ENCODE measurements around the gene AIG1.

Gene AIG1

DNA sequence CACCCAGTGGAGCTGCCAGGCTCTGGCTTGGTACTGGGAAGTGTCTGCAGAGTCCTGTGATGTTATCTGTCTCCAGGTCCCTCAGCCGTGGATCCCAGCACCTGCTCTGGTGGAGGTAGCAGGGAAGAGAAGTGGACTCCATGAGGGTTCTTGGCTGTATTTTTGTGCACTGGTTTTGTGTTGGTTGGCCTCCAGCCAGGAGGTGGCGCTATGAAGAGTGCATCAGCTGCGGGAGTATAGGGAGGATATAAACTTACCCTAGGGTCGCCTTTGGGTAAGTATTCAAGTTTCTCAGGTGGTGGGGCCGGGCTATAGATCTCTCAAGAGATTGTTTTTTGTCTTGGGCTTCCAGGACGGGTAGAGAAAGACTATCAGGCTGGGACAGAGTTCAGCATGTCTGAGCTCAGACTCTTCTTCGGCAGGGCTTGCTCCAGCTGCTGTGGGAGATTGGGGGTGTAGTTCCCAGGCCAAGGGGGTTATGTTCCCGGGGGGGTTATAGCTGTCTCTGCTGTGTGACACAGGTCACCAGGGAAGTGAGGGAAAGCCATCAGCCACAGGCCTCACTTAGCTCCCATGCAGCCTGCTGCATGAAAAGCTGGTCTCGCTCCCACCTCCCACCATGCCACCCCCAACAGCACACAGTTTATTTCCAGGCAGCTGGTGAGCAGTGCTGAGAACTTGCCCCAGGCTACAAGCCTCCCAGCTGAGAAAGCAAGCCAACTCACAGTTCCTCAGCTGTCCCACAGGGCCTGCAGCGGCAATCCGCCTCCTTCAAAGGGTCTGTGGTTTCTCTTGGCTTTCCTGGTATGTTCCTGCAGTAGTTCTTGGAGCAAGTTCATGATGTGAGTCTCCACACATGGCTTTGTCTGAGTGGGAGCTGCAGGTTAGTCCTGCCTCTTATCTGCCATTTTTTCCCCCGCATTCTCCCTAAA, 115.7 kb downstream of the AIG1 start:
- Histone ChIP-seq H3K36me3 (ENCODE audit: insufficient read depth) (no peaks in the 10 kb centered on the region), H3K27me3 (ENCODE audit: insufficient read depth, low read depth) (no peaks in the 10 kb centered on the region), H3K9ac (no peak overlapping the region), H4K20me1 (ENCODE audit: insufficient read depth) (no peaks in the 10 kb centered on the region), H3K27ac (no peak overlapping the region), H3K4me1 (ENCODE audit: low read depth, poor library complexity, severe bottlenecking) (no peaks in the 10 kb centered on the region), H2AFZ (ENCODE audit: low read depth) (no peak overlapping the region), H3K4me3 (IDR thresholded peaks at IDR 0.05; ENCODE audit: insufficient read depth, low read depth, low read length) (no peak overlapping the region), H3K79me2 (ENCODE audit: insufficient read depth, low read depth) (no peaks in the 10 kb centered on the region), H3K4me2 (no peak overlapping the region)
- TF ChIP-seq, protein P1, sequence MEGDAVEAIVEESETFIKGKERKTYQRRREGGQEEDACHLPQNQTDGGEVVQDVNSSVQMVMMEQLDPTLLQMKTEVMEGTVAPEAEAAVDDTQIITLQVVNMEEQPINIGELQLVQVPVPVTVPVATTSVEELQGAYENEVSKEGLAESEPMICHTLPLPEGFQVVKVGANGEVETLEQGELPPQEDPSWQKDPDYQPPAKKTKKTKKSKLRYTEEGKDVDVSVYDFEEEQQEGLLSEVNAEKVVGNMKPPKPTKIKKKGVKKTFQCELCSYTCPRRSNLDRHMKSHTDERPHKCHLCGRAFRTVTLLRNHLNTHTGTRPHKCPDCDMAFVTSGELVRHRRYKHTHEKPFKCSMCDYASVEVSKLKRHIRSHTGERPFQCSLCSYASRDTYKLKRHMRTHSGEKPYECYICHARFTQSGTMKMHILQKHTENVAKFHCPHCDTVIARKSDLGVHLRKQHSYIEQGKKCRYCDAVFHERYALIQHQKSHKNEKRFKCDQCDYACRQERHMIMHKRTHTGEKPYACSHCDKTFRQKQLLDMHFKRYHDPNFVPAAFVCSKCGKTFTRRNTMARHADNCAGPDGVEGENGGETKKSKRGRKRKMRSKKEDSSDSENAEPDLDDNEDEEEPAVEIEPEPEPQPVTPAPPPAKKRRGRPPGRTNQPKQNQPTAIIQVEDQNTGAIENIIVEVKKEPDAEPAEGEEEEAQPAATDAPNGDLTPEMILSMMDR (conservative IDR thresholded peaks at IDR 0.05; ENCODE audit: low read depth, low read length), result peak; percentile 34; the same call in 1 of the 2 replicates

DNA sequence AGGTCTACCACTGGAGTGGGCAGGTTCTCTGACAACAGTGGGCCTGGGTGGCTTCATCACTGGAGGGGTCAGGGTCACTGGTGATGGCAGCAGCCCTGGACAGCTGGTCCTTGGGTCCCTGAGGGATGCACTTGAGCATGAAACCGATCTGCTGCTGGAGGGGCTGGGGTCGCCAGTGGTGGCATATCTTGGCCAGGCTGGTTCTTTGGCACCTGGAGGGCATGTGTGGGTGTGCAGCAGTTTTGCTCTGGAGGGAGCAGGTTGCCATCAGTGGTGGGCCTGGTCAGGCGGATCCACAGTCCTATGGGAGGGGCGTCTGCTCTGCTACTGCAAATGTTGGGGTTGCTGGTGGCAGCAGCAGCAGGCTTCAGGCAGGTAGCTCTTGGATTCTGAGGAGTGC, 117.0 kb downstream of the AIG1 start:
- Histone ChIP-seq H3K79me2 (ENCODE audit: insufficient read depth, low read depth) (no peaks in the 10 kb centered on the region), H3K4me1 (ENCODE audit: low read depth, poor library complexity, severe bottlenecking) (no peaks in the 10 kb centered on the region), H4K20me1 (ENCODE audit: insufficient read depth) (no peaks in the 10 kb centered on the region), H3K4me3 (IDR thresholded peaks at IDR 0.05; ENCODE audit: insufficient read depth, low read depth, low read length) (no peak overlapping the region), H3K9ac (no peak overlapping the region), H3K4me2 (no peak overlapping the region), H3K27me3 (ENCODE audit: insufficient read depth, low read depth) (no peaks in the 10 kb centered on the region), H2AFZ (ENCODE audit: low read depth) (no peak overlapping the region), H3K36me3 (ENCODE audit: insufficient read depth) (no peaks in the 10 kb centered on the region), H3K27ac (no peak overlapping the region)
- TF ChIP-seq, protein P1 (conservative IDR thresholded peaks at IDR 0.05; ENCODE audit: low read depth, low read length), result no peak

DNA sequence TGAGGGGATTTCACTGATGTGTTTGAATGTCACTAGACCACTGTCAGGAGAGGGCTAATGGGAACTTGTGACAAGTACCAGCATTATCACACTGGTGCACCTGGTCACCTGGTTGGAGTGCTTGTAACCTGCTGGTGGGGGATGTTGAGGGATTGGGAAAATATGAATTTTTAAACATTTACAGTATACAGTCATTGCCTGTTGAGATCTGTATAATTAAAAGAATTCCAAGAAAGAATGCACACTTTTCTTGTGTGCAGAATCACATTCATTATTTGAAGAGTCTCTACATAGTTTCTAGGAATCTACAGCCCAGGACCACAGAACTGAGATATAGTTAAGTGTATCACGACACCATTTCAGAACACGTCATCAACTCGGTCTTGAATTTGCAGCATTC, 118.4 kb downstream of the AIG1 start:
- Histone ChIP-seq H2AFZ (ENCODE audit: low read depth) (no peak overlapping the region), H3K4me2 (no peak overlapping the region), H3K4me1 (ENCODE audit: low read depth, poor library complexity, severe bottlenecking) (no peaks in the 10 kb centered on the region), H3K9ac (no peak overlapping the region), H4K20me1 (ENCODE audit: insufficient read depth) (no peaks in the 10 kb centered on the region), H3K36me3 (ENCODE audit: insufficient read depth) (no peaks in the 10 kb centered on the region), H3K27ac (no peak overlapping the region), H3K27me3 (ENCODE audit: insufficient read depth, low read depth) (no peaks in the 10 kb centered on the region), H3K79me2 (ENCODE audit: insufficient read depth, low read depth) (no peaks in the 10 kb centered on the region), H3K4me3 (IDR thresholded peaks at IDR 0.05; ENCODE audit: insufficient read depth, low read depth, low read length) (no peak overlapping the region)
- TF ChIP-seq, protein P1 (conservative IDR thresholded peaks at IDR 0.05; ENCODE audit: low read depth, low read length), result no peak

DNA sequence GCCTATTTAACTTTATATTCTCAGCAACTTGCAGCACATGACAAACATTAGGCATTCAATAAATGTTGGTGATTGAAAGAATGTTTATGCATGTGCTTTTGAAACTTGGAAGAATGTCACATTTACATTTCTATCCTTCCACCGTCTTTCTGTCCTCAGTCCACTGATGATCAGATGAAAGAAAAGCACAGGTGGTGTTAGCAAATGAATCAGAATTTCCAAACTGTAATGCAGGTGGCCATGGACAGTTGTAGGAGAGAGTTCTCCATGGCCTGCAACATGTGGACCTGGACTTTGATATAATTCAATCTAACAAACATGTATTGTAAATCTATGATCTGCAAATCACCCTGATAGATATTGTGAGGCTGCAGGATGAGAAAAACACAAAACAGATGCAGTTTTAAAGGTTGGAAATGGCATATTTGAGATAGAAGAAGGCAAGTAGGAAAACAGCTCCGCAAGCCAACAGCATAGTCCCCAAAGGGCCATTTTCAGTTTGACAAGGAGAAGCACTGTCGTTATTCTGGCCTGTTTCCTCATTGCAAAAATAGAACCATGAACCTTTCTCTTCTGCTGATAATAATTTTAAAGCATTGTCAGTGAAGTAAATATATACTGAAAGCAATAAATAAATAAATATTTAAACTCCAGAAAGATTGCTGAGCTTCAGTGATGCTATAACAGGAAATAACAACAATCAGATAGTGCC, 119.4 kb downstream of the AIG1 start:
- Histone ChIP-seq H3K27me3 (ENCODE audit: insufficient read depth, low read depth) (no peaks in the 10 kb centered on the region), H3K79me2 (ENCODE audit: insufficient read depth, low read depth) (no peaks in the 10 kb centered on the region)

More for the DNA sequence above, 119.4 kb downstream of the AIG1 start:
- no peak overlapping the region for H3K4me2 ChIP-seq
- H3K4me1 ChIP-seq (ENCODE audit: low read depth, poor library complexity, severe bottlenecking), result no peaks in the 10 kb centered on the region
- no peak overlapping the region for H3K4me3 ChIP-seq (IDR thresholded peaks at IDR 0.05; ENCODE audit: insufficient read depth, low read depth, low read length)
- H2AFZ ChIP-seq (ENCODE audit: low read depth), result no peak overlapping the region
- TF ChIP-seq, protein P1 (conservative IDR thresholded peaks at IDR 0.05; ENCODE audit: low read depth, low read length), result no peak
- no peak overlapping the region for H3K9ac ChIP-seq
- no peak overlapping the region for H3K27ac ChIP-seq
- H3K36me3 ChIP-seq (ENCODE audit: insufficient read depth), result no peaks in the 10 kb centered on the region
- H4K20me1 ChIP-seq (ENCODE audit: insufficient read depth), result no peaks in the 10 kb centered on the region
